ENCODE results near the gene GSTO1.
A peak's percentile ranks its signal among the peaks of the same experiment; 100 is the strongest.

GSTO1 gene

GRCh38 chr10:104256335-104256961 lies 1.8 kb downstream of the GSTO1 start:
- Mint-ChIP-seq H3K36me3 (ENCODE audit: low read depth) (peaks cover 52% of the 10 kb centered on the region), H3K4me3 (peak overlapping the region; percentile 91), H3K27me3 (no peaks in the 10 kb centered on the region), H3K4me1 (ENCODE audit: low read depth) (peaks cover 66% of the 10 kb centered on the region), H3K27ac (peak overlapping the region; percentile 96), H3K9me3 (no peaks in the 10 kb centered on the region)
- intact Hi-C loops (cut with micrococcal nuclease) = no loop called here

- Mint-ChIP-seq H3K9me3 (no peaks in the 10 kb centered on the region), H3K4me3 (no peak overlapping the region), H3K4me1 (ENCODE audit: low read depth) (peaks cover 67% of the 10 kb centered on the region), H3K36me3 (ENCODE audit: low read depth) (peaks cover 60% of the 10 kb centered on the region), H3K27ac (no peak overlapping the region), H3K27me3 (no peaks in the 10 kb centered on the region)
- intact Hi-C loops (cut with micrococcal nuclease) = no loop called here
These were observed 2.5 kb downstream of the GSTO1 start for GRCh38 chr10:104257235-104257634.

GRCh38 chr10:104258209-104258608 lies 3.5 kb downstream of the GSTO1 start:
- Mint-ChIP-seq H3K9me3 (no peaks in the 10 kb centered on the region), H3K27me3 (no peaks in the 10 kb centered on the region), H3K27ac (peak overlapping the region; percentile 35), H3K4me3 (no peak overlapping the region), H3K4me1 (ENCODE audit: low read depth) (peaks cover 58% of the 10 kb centered on the region), H3K36me3 (ENCODE audit: low read depth) (peaks cover 67% of the 10 kb centered on the region)
- intact Hi-C loops (cut with micrococcal nuclease) = no loop called here

- intact Hi-C loops (cut with micrococcal nuclease) = no loop called here
- Mint-ChIP-seq H3K27ac (peak overlapping the region; percentile 26), H3K4me1 (ENCODE audit: low read depth) (peaks cover 45% of the 10 kb centered on the region), H3K9me3 (no peaks in the 10 kb centered on the region), H3K27me3 (no peaks in the 10 kb centered on the region), H3K36me3 (ENCODE audit: low read depth) (peaks cover 78% of the 10 kb centered on the region), H3K4me3 (no peak overlapping the region)
These were observed 4.8 kb downstream of the GSTO1 start for GRCh38 chr10:104259456-104259855.

- Mint-ChIP-seq H3K4me1 (ENCODE audit: low read depth) (peaks cover 43% of the 10 kb centered on the region), H3K27me3 (no peaks in the 10 kb centered on the region), H3K27ac (peak overlapping the region; percentile 43), H3K36me3 (ENCODE audit: low read depth) (peaks cover 79% of the 10 kb centered on the region), H3K9me3 (no peaks in the 10 kb centered on the region), H3K4me3 (peak overlapping the region; percentile 11)
- intact Hi-C loops (cut with micrococcal nuclease) = loop anchor here (10.0 kb wide), 1 partner anchor 135 kb away; the partner anchor contains the start of gene SFR1
These were observed 5.5 kb downstream of the GSTO1 start for GRCh38 chr10:104259999-104260774.

GRCh38 chr10:104260775-104261115 lies 6.1 kb downstream of the GSTO1 start:
- intact Hi-C loops (cut with micrococcal nuclease) = loop anchor here (10.0 kb wide), 1 partner anchor 136 kb away; the partner anchor contains the start of gene SFR1
- Mint-ChIP-seq H3K9me3 (no peaks in the 10 kb centered on the region), H3K36me3 (ENCODE audit: low read depth) (peaks cover 85% of the 10 kb centered on the region), H3K4me1 (ENCODE audit: low read depth) (peaks cover 43% of the 10 kb centered on the region), H3K4me3 (peak overlapping the region; percentile 11), H3K27ac (peak overlapping the region; percentile 43), H3K27me3 (no peaks in the 10 kb centered on the region)

GRCh38 chr10:104262055-104262454 lies 7.4 kb downstream of the GSTO1 start:
- peaks cover 96% of the 10 kb centered on the region for H3K36me3 Mint-ChIP-seq (ENCODE audit: low read depth)
- intact Hi-C loops (cut with micrococcal nuclease) = loop anchor here (10.0 kb wide), 1 partner anchor 137 kb away; the partner anchor contains the start of gene SFR1

GRCh38 chr10:104264783-104265182 lies 10.1 kb downstream of the GSTO1 start:
- peaks cover 26% of the 10 kb centered on the region for H3K4me1 Mint-ChIP-seq (ENCODE audit: low read depth)

More at GRCh38 chr10:104262055-104262454, 7.4 kb downstream of the GSTO1 start:
- Mint-ChIP-seq H3K9me3 (no peaks in the 10 kb centered on the region), H3K27me3 (no peaks in the 10 kb centered on the region), H3K27ac (no peak overlapping the region), H3K4me1 (ENCODE audit: low read depth) (peaks cover 41% of the 10 kb centered on the region), H3K4me3 (no peak overlapping the region)

GRCh38 chr10:104267721-104268404 lies 13.2 kb downstream of the GSTO1 start:
- Mint-ChIP-seq H3K36me3 (ENCODE audit: low read depth) (peaks cover 60% of the 10 kb centered on the region), H3K4me1 (ENCODE audit: low read depth) (peaks cover 8% of the 10 kb centered on the region), H3K27ac (peak overlapping the region; percentile 92), H3K27me3 (no peaks in the 10 kb centered on the region), H3K9me3 (no peaks in the 10 kb centered on the region), H3K4me3 (peak overlapping the region; percentile 91)
- intact Hi-C loops (cut with micrococcal nuclease) = loop anchor here (2.0 to 10.0 kb wide), 4 partner anchors 13 to 143 kb away; partner anchors contain the start of genes GSTO1, ITPRIP and SFR1

More at GRCh38 chr10:104264783-104265182, 10.1 kb downstream of the GSTO1 start:
- no peak overlapping the region for H3K4me3 Mint-ChIP-seq
- H3K9me3 Mint-ChIP-seq = no peaks in the 10 kb centered on the region
- intact Hi-C loops (cut with micrococcal nuclease) = loop anchor here (10.0 kb wide), 1 partner anchor 140 kb away; the partner anchor contains the start of gene SFR1
- no peak overlapping the region for H3K27ac Mint-ChIP-seq
- no peaks in the 10 kb centered on the region for H3K27me3 Mint-ChIP-seq
- peaks cover 88% of the 10 kb centered on the region for H3K36me3 Mint-ChIP-seq (ENCODE audit: low read depth)

GRCh38 chr10:104268405-104268712 lies 13.7 kb downstream of the GSTO1 start:
- peaks cover 55% of the 10 kb centered on the region for H3K36me3 Mint-ChIP-seq (ENCODE audit: low read depth)
- peaks cover 8% of the 10 kb centered on the region for H3K4me1 Mint-ChIP-seq (ENCODE audit: low read depth)
- no peaks in the 10 kb centered on the region for H3K9me3 Mint-ChIP-seq
- H3K27ac Mint-ChIP-seq = peak overlapping the region; percentile 92
- no peaks in the 10 kb centered on the region for H3K27me3 Mint-ChIP-seq
- intact Hi-C loops (cut with micrococcal nuclease) = loop anchor here (2.0 to 10.0 kb wide), 4 partner anchors 14 to 144 kb away; partner anchors contain the start of genes GSTO1, ITPRIP and SFR1
- peak overlapping the region; percentile 91 for H3K4me3 Mint-ChIP-seq

- Mint-ChIP-seq H3K27ac (peak within 1 kb of the TSS; percentile 92), H3K36me3 (ENCODE audit: low read depth) (peaks cover 49% of the 10 kb centered on the region), H3K4me1 (ENCODE audit: low read depth) (peaks cover 8% of the 10 kb centered on the region), H3K27me3 (no peaks in the 10 kb centered on the region), H3K4me3 (peak within 1 kb of the TSS; percentile 91), H3K9me3 (no peaks in the 10 kb centered on the region)
- intact Hi-C loops (cut with micrococcal nuclease) = loop anchor here (1.0 to 10.0 kb wide), 5 partner anchors 14 to 144 kb away; partner anchors contain the start of genes CFAP43, GSTO1, ITPRIP and SFR1
These were observed 14.3 kb downstream of the GSTO1 start, which contains the start of gene GSTO2 for GRCh38 chr10:104268713-104269645. Gene GSTO2, plus strand, starts transcription at chr10:104269184. Its CDS starts 5,732 bp downstream, at chr10:104274916.

- intact Hi-C loops (cut with micrococcal nuclease) = no loop called here
- H3K36me3 Mint-ChIP-seq (ENCODE audit: low read depth) = peaks cover 6% of the 10 kb centered on the region
- no peaks in the 10 kb centered on the region for H3K9me3 Mint-ChIP-seq
- H3K4me3 Mint-ChIP-seq = no peak overlapping the region
- H3K27me3 Mint-ChIP-seq = peaks cover 20% of the 10 kb centered on the region
- peaks cover 10% of the 10 kb centered on the region for H3K4me1 Mint-ChIP-seq (ENCODE audit: low read depth)
- no peak overlapping the region for H3K27ac Mint-ChIP-seq
These were observed 18.6 kb downstream of the GSTO1 start for GRCh38 chr10:104273286-104273685.

Measured in dendritic cell treated with granulocyte-macrophage colony-stimulating factor and Interleukin-4, amounts not matched to agents 40 ng/mL and 50 ng/mL, for 4 days (primary cell).